Measurements from ENCODE around the gene ITIH6.
"Not testable (repeated sequence)": the region's sequence is repeated elsewhere in the genome, so short reads cannot be mapped to it uniquely, and the experiment has no call there.

ITIH6 gene

DNA sequence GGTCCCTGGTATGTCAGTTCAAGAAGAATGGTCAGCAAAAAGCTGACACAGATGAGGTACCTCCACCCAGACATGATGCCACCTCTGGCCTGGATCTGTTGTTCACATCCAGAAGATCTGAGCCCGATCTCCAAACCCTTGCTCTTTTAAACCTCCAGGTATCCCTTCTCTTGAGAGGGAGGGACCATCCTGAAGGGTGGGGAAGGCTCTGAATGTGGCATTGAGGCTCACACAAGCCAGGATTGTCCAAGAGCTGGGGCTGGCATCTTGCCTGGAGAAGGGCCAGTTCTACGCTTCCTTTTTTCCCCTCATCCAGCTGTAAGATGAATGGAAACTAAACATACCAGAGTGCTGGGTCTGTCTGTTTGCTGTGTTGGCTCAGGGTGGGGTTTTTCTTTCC is at the start of gene ITIH6:
ITIH6 (minus strand) TSS at position 119 of the 400 bp plus-strand sequence; CDS start at position 74, 45 bp downstream.
- no peak for DNase-seq (ENCODE audit: low read depth in 2 of 2)

DNA sequence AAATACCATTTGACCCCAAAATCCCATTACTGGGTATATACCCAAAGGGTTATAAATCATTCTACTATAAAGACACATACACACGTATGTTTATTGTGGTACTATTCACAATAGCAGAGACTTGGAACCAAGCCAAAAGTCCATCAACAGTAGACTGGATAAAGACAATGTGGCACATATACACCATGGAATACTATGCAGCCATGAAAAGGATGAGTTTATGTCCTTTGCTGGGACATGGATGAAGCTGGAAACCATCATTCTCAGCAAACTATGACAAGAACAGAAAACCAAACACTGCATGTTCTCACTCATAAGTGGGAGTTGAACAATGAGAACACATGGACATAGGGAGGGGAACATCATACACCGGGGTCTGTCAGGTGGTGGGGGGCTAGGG is 49.6 kb upstream of the ITIH6 start:
- DNase-seq (ENCODE audit: low read depth in 2 of 2), result not testable (repeated sequence)

- no peak for DNase-seq (ENCODE audit: low read depth in 2 of 2)
Measured at GRCh38 chrX:54843050-54843449, 45.0 kb upstream of the ITIH6 start.

DNA sequence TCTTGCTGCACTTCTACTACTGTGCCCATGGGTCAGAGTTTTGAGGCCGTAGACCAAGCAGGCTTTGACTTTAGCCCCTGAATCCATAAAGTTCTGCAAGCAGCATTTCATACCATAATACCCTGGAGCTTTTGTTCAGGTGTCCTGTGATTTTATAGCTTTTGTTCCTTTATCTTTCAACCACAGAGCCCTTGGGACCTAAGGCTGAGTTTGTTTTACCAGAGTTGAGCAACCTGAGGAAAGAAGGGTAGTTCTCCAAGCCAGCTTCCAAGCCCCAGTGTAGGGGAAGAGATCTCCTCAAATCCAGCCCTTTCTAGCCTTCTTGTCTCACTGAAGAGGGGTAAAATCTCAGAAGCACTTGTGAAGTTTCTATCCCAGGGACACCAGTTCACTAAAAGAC is 44.6 kb upstream of the ITIH6 start:
- DNase-seq (ENCODE audit: low read depth in 2 of 2), result no peak

DNA sequence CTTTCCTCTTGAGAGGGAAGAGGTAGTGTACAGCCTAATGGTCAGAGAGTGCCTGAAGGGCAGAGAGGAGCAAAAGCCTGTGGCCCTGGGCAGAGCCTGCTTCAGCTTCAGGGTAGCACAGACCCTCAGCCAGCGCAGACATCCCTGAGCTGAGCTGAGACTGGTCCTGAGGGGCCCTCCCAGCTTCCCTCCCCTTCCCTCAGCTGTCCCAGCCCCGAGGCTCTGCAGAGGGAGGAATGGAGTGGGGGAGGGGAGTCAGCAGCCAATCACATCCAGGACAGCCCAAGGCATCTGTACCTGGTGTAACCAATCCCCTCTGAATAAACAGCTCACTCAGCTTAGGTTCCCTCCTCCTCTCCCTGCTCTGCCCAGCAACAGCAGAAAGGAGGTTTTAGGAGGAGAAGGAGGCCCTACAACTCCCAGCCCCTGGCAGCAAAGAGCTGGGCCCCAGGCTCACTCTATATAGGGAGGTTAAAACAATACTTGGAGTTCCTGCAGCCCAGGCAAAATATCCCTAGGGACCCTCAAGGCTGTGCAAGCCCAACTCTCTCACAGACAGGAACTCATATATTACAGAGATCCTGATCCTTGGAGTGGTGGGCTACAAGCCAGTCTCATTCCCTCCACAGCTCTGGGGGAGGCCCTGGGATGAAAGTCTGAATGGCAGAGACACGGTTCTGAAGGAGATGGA is 43.3 kb upstream of the ITIH6 start:
- DNase-seq (ENCODE audit: low read depth in 2 of 2), result not testable (repeated sequence)

- DNase-seq (ENCODE audit: low read depth in 2 of 2), result no peak
Measured at GRCh38 chrX:54838583-54838982, 40.5 kb upstream of the ITIH6 start.

GRCh38 chrX:54826598-54826997 is 28.5 kb upstream of the ITIH6 start:
- DNase-seq (ENCODE audit: low read depth in 2 of 2), result no peak

GRCh38 chrX:54825716-54826438 is 27.8 kb upstream of the ITIH6 start:
- no peak for DNase-seq (ENCODE audit: low read depth in 2 of 2)

DNA sequence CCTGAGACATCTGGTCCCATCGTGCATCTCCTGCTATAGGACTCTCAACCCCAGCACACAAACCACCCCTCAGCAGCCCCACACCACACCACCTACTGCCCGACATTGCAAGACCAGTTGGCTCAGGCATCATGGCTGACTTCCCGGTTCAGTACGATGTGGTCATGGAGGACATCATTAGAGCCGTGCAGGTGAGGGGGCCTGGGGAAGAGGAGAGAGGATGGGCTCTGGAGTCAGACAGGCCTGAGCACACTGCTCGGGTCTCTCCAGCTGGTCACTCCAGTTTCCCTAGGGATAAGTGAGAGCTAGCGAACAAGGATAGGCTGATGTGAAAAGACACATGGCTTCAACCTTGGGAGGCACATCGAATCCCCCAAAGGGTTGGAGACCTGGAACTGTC is 26.7 kb upstream of the ITIH6 start:
- no peak for DNase-seq (ENCODE audit: low read depth in 2 of 2)

GRCh38 chrX:54824195-54824594 is 26.1 kb upstream of the ITIH6 start:
- DNase-seq (ENCODE audit: low read depth in 2 of 2), result no peak

DNA sequence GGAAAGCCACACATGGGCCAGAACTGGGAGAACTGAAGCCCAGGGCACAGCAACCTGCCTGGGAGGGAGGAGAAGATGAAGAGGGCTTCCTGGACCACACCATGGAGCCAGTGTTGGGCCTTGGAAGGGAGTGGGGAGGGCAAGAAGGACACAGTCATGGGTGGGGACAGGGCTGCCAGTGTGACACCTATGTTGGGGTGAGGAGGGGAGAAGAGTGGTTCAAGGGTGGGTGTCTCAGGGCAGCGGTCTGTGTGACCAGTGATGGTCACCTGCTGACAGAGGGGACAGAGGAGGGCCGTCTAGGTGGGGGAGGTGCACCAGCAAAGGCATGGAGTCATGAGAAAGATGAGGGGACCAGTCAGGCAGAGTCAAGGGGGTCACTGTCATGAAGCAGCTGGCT is 23.3 kb upstream of the ITIH6 start:
- DNase-seq (ENCODE audit: low read depth in 2 of 2), result no peak

GRCh38 chrX:54820737-54821136 is 22.7 kb upstream of the ITIH6 start:
- DNase-seq (ENCODE audit: low read depth in 2 of 2), result no peak

DNA sequence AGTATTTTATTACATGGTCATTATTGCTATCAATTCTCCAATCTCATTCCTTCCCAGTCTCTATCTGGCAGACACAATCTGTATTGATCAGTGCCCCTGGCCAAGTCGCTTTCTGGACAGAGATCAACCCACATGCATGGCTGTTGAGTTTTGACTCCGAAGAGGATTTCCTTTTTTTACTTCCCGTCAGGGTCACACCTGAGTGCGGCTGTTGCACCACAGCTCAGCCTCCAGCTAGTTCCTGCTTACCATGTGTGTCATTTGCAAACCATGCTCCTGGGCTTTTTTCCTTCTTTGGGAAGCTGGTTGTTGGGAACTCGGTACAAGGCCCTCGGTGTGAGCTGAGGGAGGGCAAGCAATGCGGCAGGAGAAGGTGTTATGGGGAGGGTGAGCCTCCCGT is 21.1 kb upstream of the ITIH6 start:
- no peak for DNase-seq (ENCODE audit: low read depth in 2 of 2)

DNA sequence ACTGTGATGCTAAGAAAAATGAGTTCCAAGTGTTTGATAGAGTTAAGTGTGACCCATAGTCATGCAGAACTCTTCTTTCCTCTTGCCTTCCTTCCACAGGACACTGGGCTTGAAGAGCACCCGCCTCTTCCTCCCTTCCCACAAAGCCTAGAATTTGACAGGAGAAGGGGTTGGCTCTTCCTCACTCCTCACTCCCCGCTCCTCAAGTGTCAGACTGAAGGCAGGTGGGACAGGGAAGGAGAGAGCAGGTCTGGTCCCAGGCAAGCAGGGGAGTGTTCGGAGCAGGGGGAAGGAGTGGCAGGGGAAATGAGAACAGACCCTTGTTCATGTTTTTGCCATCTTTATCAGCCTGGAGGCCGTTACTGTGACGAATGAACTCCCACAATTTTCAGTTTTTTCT is 20.2 kb upstream of the ITIH6 start:
- DNase-seq (ENCODE audit: low read depth in 2 of 2), result no peak

GRCh38 chrX:54817220-54817820 is 19.3 kb upstream of the ITIH6 start:
- no peak for DNase-seq (ENCODE audit: low read depth in 2 of 2)

GRCh38 chrX:54812306-54812705 is 14.3 kb upstream of the ITIH6 start:
- no peak for DNase-seq (ENCODE audit: low read depth in 2 of 2)

DNA sequence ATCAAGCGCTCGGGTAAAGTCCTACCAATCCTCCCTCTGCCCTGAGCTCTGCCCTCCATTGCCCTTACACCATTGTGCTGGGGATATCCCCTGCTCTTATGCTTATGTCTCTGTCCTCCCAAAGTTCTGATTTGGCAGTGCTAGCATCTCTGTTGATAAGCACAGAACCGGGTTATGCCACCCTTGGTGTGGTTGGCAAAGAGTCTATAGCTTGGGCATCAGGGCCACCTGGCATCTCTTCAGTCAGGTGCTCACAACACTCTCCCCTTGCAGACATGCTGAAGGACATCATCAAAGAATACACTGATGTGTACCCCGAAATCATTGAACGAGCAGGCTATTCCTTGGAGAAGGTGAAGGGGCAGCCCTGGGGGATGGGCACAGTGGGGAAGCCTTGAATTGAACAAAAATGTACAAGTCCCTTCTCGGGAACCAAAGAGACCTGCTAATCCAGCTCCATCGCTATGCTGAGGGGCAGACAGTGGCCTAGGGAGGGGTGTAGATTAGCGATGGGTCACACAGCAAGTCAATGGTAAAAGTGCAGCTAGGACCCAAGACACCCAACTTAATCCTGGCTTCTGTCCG is 13.3 kb upstream of the ITIH6 start:
- DNase-seq (ENCODE audit: low read depth in 2 of 2), result no peak

GRCh38 chrX:54810532-54810931 is 12.5 kb upstream of the ITIH6 start:
- no peak for DNase-seq (ENCODE audit: low read depth in 2 of 2)

- peak; percentile 68 to 82 for DNase-seq (ENCODE audit: low read depth in 2 of 2)
Measured at GRCh38 chrX:54808605-54809483, 10.8 kb upstream of the ITIH6 start.

GRCh38 chrX:54808109-54808604 is 10.1 kb upstream of the ITIH6 start:
- no peak for DNase-seq (ENCODE audit: low read depth in 2 of 2)

GRCh38 chrX:54807524-54808108 is 9.6 kb upstream of the ITIH6 start, which contains the start of gene MAGED2:
MAGED2 (plus strand) TSS chrX:54807745; CDS start chrX:54809332, 1,587 bp downstream.
- no peak for DNase-seq (ENCODE audit: low read depth in 2 of 2)

All from stimulated activated CD4-positive, alpha-beta T cell treated with anti-CD3 and anti-CD28 coated beads, Interleukin-4, amount 100 ng/mL, for 48 hours (primary cell).